Activated CD8-positive, alpha-beta memory T cell treated with anti-CD3 and anti-CD28 coated beads for 4 hours (primary cell): ENCODE results near the gene LRRC46.

Experiments
- DNase-seq, 2 donors: peaks; one replicate each; pipeline ENCODE4 v3.0.0-alpha.2; 2020; ENCODE audit warnings: low read depth in 2 of 2

Gene LRRC46

GRCh38 chr17:47830396-47831002, 971 bp upstream of the LRRC46 start:
- DNase-seq: no peak

- no peak for DNase-seq
These were observed 461 bp downstream of the LRRC46 start for GRCh38 chr17:47831934-47832327.

- no peak for DNase-seq
These were observed 3.3 kb downstream of the LRRC46 start for GRCh38 chr17:47834756-47835155.

DNA sequence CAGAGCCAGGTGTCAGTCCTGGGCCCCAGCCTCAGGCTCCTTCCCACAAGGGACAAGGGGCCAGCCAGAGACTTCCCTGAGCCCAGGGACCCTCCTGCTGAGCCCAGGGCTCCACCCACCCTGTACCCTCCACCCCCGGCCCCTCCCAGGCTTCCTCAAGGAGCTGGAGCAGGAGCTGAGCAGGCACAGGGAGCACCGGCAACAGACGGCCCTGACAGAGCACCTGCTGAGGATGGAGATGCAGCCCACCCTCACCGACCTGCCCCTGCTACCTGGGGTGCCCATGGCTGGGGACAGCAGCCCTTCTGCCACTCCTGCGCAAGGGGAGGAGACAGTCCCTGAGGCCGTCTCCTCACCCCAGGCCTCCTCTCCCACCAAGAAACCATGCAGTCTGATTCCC, 5.1 kb downstream of the LRRC46 start:
- DNase-seq: no peak

- no peak for DNase-seq
These were observed 6.0 kb downstream of the LRRC46 start for GRCh38 chr17:47837401-47838039.

GRCh38 chr17:47838636-47839035, 7.2 kb downstream of the LRRC46 start:
- no peak for DNase-seq

DNA sequence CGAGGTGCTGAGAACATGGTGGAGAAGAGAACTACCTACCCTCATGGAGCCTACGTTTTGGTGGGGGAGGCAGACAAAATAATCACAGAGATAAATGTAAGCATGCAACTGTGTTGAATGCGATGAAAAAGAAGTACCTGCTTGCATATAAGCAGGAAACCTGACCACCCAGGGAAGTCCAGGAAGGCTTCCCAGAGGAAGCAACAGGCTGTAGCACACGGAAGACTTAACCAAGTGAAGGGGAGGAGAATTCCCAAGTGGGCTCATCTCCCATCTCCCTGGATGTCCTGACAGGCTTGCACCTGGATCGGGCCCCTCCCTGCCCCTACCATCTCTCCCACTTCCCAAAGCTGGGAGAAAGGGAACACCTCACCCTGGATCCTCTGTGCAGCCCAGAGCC, 7.6 kb downstream of the LRRC46 start:
- no peak for DNase-seq

- no peak for DNase-seq
These were observed 8.7 kb downstream of the LRRC46 start for GRCh38 chr17:47840001-47840741.

DNA sequence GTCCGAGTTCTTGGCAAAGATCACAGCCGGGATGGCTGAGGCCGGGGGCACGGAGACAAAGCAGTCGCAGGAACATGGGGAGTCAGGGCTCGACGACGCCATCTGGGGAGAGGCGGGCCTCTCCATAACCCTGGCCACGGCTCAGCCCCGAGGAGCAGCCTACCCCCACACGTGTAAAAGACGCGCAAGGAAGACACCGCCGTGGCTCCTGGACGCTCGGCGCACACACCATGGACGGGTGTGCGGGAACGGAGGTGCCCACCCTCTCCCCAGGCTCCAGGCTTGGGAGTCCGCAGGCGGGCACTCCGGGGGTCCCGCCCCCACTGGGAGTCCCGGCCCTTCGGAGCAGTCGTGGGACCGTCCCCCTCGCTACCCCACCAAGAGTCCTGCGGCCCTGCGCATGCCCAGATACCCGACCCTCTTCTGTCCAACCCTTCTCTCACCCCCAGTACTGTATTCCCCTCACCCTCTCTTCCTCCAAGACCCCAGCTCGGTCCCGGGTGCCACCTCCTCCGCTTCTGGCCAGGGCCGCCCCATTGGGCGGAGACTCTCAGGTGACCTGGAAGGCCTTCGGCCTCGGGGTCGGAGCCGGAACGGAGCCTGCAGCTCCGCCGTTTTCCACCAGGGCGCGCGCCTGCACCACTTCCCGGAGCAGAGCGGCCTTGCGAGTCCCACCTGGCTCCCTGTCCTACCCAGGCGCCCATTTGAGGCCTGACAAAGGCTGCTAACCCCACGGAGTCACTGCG, 9.4 kb downstream of the LRRC46 start, which contains the start of gene SCRN2:
TSS of gene SCRN2 (minus strand) at position 532 of the 746 bp plus-strand sequence. CDS start at position 102, 430 bp downstream.
- DNase-seq: peak; percentile 67 to 77

DNA sequence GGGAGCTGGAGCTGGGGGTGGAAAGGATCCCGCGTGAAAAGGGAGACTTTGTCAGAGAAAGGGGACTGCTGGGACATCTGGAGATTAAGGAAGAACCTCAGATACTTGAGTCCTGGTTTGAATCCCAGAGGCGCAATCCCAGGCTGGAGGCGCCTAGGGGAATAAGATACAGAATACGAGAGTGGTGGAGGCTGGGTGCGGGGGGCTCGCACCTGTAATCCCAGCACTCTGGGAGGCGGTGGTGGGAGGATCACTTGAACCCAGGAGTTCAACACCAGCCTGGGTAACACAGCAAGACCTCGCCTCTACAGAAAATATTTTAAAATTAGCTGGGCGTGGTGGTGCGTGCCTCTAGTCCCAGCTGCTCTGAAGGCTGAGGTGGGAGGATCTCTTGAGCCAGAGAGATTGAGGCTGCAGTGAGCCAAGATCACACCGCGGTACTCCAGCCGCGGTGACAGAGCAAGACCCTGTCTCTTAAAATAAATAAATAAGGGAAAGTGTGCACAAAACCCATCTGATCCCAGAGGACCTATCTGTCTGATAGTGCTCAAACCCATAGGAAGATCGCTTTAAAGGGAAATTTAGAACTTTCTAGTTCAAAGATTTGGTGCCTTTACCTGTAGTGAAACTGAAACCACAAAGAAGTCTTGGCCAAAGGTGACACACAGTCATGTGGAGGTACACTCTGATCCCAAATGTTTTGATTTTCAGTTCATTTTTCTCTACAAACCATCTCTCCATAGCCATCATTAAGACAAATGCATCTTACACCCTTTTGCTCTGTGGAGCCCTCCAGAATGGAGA, 10.2 kb downstream of the LRRC46 start:
- DNase-seq: no peak

- no peak for DNase-seq
These were observed 11.9 kb downstream of the LRRC46 start for GRCh38 chr17:47843391-47843730.

DNA sequence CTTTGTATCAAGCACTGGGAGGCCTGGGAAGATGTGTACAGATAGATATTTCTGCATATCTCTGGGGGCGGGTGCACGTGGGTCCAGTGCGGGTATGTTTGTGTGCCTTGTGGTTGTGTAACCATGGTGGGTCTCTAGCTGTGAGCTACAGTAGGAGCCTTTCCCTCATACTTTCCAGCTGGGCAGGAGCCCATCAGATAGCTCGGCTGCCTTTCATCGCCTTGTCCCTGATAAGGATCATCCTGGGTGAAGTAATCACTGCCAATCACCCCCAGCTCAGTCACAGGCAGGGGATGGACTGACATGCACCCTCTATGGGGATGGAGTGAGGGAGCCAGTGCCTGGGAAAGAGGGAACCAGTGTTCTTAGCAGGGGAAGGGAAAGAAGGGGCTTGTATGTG, 12.8 kb downstream of the LRRC46 start:
- no peak for DNase-seq

DNA sequence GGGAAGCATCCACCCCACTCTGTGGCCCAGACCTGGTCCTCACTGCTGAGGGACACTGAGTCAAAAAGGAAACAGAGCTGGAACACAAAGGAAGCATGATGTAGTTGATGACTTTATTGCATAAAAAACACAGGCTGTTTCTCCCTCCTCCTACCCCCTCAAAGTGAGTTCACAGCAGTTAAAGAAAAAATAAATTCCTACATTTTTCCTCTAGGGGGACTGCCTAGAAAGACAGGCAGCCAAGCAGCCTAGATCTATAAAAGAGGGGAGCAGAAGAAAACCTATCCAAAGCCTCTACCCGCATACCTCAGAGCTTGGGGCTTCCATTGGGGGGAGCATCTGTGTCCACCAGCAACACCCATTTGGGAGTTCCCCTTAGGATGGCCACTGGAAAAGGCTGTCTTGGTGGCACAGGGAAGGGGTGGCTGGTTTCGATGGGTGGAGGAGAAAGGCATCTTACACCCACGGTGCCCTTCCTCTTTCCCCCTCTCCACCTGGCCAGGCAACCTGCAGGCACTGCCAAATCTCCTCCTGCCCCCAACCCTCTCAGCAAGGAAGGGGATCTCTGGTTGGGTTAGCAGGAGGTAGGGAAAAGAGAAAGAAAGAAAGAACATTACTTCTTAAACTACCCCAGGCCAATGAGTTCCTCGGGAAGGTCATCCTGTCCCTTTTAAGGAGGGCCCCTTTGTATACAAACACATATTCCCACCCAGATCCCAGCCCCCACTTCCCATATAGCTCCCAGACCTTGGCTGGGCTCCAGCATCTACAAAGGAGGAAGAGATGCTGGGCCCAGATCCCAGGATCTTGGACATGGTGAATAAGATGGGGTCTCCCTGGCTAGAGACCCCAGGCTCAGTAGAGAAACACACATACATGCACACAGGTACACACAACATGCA, 13.6 kb downstream of the LRRC46 start:
- no peak for DNase-seq

GRCh38 chr17:47845716-47846075, 14.2 kb downstream of the LRRC46 start:
- no peak for DNase-seq

- DNase-seq: no peak
These were observed 15.4 kb downstream of the LRRC46 start for GRCh38 chr17:47846716-47847340.

DNA sequence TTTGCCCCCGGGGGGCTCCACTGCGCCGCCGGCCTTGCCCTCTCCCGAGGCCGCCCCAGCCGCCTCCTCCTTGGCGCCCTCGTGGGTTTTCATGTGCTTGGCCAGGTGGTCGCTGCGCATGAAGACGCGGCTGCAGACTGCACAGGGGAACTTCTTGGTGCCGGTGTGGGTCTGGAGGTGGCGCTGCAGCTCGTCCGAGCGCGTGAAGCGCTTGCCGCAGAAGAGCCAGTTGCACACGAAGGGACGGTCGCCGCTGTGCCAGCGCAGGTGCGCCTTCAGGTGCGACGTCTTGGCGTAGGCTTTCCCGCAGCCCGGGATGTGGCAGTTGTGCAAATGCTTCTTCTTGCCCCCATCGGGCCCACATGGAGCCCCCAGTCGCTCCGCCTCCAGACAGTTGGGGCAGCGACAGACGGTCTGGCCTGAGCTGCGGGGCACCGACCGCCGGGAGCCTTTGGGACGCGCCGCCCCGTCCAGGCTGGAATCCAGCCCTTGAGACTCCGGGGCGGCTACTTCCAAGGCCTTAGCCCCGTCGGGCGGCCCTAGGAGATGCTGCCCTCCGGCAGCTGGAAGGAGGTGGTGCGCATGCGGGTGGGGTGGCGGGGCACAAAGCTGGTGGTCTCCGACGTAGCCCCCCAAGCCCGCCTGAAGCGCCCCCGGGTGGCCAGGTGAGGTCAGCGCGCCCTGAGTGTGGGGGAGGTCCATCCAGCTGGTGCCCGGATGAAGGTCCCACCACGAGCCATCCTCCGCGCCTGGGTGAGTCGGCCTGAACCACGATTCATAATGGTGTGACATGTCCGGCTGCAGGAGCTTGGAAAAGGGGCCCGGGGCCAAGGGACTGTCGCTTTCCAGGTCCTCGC, 16.1 kb downstream of the LRRC46 start:
- DNase-seq: no peak

DNA sequence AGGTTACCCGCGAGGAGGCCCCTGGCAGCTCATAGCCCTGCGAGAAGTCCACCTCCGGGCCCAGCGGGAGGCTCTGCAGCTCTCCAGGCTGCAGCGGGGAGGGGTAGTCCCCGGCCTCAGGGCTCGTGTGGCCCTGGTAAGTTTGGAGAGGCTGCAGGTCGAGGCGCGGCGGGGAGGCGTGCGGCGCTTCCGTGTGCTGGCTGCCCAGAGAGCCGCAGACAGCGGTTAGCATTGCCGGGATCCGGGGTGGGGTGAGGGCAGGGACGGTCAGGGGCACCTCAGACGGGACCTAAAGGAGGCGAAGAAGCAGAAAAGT, 16.7 kb downstream of the LRRC46 start:
- no peak for DNase-seq

DNA sequence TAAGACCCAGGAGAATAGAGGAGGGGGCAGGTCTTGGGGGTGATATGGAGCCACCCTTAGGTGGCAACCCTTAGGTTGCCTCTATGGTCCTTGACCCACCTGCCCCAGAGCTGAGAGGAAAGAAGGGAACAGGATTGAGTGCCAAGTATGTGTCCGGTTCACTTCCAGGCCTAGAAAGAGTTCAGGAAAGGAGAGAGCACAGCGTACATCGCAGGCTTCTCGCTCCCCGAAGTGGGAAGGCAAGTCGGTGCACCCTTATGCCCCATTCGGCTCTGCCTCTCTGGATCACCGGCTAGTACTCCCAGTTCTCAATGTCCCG, 18.9 kb downstream of the LRRC46 start:
- DNase-seq: no peak
